ENCODE results near the gene ERGIC1.
"Not testable (repeated sequence)": the region's sequence is repeated elsewhere in the genome, so short reads cannot be mapped to it uniquely, and the experiment has no call there.

Gene ERGIC1

GRCh38 chr5:172883066-172883465 is 49.0 kb downstream of the ERGIC1 start:
- no peak for DNase-seq

DNA sequence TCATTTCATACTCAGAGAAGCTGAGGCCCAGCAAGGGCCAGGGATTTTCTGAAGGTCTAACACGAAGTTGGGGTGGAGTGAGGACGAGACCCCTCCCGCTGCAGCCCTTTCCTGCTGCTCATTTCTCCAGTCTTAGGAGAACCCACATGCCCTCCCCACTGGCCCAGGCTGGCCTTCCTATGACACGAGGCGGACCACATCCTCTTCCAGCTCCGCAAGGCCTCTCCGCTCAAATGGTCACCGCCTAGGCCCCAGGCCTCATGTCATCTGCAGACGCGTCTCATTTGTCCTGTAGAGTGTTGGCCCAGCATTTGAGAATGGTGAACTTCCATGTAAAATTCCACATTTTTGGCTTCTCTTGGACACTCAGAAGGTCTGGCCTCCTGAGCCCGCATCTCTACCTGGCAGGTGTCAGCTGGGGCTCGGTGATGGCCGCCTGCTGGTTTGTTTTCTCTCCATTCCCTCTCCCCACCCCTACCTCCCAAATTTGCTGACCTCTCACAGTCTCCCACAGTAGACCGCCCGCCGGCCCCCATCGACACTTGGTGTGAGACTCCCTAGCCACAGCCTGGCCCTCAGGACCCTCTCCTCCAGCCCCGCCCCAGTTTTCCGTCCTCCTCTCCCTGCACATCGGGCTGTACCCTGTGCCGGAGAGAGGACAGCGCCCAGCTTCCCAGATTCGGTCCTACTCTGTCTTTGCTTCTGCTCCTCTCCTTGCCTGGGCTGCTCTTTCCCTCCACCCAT is 51.7 kb downstream of the ERGIC1 start:
- no peak for DNase-seq

GRCh38 chr5:172886476-172886875 is 52.4 kb downstream of the ERGIC1 start:
- DNase-seq, result no peak

- no peak for DNase-seq
These were observed 53.0 kb downstream of the ERGIC1 start for GRCh38 chr5:172886974-172887501.

GRCh38 chr5:172887692-172888091 is 53.6 kb downstream of the ERGIC1 start:
- no peak for DNase-seq

GRCh38 chr5:172890659-172891058 is 56.6 kb downstream of the ERGIC1 start:
- no peak for DNase-seq

- DNase-seq, result no peak
These were observed 57.8 kb downstream of the ERGIC1 start for GRCh38 chr5:172891716-172892421.

GRCh38 chr5:172892713-172893112 is 58.7 kb downstream of the ERGIC1 start:
- no peak for DNase-seq

DNA sequence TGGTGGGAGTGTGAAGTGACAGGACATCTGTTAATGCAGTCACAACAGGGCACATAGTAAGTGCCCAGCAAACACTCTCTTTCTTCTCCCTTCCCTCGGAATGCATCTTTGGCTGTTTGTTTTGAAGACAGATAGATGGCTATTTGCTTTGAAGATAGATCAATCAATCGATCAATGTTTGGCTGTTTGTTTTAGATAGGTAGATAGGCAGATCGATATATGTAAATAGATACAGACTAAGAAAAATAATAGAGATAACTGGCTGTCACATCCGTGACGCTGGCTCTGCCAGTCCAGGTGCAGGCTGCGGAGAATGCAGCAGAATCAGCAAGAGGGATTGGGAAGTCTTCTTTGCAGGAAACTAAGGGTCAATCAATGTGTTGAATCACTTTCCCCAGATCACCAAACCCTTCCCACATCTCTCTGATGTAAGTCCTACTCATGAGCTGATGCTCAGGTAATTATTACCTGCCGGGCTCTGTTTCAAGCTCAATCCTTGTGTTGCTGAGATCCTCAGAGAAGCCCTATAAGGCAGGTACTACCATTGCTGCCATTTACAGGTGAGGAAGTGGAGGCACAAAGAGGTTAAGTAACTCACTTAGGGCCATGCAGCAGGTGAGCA is 60.8 kb downstream of the ERGIC1 start:
- DNase-seq, result no peak

GRCh38 chr5:172895549-172895948 is 61.5 kb downstream of the ERGIC1 start:
- no peak for DNase-seq

GRCh38 chr5:172896465-172896864 is 62.4 kb downstream of the ERGIC1 start:
- no peak for DNase-seq

DNA sequence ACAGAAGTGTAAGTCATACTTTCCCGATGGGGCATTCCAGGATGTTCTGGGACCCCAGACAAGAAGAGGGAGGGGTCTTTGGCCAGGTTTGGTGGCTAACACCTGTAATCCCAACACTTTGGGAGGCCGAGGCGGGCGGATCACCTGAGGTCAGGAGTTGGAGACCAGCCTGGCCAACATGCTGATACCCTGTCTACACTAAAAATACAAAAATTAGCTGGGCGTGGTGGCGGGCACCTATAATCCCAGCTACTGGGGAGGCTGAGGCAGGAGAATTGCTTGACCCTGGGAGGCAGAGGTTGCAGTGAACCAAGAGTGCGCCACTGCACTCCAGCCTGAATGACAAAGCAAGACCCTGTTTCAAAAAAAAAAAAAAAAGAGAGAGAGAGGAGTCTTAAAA is 63.0 kb downstream of the ERGIC1 start:
- DNase-seq, result not testable (repeated sequence)

DNA sequence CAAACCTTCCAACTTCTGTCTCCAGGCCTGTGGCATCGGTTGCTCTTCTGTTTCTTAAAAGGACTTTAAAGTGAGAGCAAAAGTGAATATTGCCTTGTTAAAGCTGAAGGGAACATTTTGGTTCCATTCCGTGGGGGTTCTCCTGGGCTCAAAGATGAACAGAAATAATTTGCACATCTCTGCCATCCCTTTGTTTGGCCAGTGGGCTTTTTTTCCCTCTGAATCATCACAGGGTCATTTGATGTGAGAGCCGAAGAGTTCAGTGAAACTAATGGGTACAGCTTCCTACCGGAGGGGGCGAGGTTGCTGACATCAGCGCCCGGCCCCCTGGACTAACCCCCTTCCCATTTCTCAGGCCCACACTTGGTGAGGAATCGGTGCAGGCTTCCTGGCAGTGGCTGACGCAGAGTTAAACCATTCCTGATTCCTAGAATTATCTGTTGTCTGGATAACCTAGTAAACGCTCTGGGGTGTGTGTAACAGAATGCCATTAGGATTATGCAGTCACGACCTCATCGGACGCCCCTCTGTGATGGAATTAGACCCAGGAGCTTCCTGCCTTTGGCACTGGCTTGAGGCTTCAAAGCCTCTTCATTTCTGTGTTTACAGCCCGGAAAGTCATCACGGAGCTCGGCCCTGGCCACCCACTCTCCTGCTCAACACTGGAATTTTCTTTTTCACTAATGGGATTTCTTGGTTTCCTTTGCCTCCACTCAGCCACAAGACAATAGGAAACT is 63.6 kb downstream of the ERGIC1 start:
- no peak for DNase-seq

- no peak for DNase-seq
These were observed 64.3 kb downstream of the ERGIC1 start for GRCh38 chr5:172898218-172898842.

GRCh38 chr5:172898843-172899369 is 64.9 kb downstream of the ERGIC1 start:
- no peak for DNase-seq

GRCh38 chr5:172899436-172899835 is 65.4 kb downstream of the ERGIC1 start:
- no peak for DNase-seq

- no peak for DNase-seq
These were observed 67.1 kb downstream of the ERGIC1 start for GRCh38 chr5:172901012-172901780.

DNA sequence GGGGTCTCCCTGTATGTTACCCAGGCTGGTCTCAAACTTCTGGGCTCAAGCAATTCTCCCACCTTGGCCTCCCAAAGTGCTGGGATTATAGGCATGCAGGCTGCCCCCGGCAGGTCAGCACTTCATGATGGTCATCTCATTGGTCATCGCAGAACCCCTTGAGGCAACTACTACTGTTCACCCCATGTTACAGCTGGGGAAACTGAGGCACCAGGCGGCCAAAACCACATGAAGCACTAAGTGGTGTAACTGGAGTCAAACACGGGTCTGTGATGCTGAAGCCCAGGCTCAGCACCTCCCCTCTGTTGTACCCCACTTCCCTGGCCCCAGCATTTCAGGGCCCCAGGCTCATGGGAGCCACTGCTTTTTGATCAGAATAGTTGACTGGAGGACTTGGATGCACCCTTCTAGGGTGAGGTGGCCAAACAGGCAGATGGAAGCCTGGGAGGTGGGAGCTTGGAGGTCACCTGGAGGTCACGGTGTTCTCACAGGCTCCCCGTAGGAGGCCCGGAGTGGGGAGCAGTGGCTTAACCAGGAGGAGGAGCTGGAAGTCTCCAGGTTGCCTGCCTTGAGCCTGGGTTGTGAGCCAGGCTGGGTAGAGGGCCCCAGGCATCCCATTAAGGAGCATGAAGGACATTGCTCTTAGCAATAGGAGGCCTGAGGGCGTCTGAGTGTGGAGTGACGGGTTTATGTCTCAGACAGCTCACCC is 67.9 kb downstream of the ERGIC1 start:
- DNase-seq, result no peak

DNA sequence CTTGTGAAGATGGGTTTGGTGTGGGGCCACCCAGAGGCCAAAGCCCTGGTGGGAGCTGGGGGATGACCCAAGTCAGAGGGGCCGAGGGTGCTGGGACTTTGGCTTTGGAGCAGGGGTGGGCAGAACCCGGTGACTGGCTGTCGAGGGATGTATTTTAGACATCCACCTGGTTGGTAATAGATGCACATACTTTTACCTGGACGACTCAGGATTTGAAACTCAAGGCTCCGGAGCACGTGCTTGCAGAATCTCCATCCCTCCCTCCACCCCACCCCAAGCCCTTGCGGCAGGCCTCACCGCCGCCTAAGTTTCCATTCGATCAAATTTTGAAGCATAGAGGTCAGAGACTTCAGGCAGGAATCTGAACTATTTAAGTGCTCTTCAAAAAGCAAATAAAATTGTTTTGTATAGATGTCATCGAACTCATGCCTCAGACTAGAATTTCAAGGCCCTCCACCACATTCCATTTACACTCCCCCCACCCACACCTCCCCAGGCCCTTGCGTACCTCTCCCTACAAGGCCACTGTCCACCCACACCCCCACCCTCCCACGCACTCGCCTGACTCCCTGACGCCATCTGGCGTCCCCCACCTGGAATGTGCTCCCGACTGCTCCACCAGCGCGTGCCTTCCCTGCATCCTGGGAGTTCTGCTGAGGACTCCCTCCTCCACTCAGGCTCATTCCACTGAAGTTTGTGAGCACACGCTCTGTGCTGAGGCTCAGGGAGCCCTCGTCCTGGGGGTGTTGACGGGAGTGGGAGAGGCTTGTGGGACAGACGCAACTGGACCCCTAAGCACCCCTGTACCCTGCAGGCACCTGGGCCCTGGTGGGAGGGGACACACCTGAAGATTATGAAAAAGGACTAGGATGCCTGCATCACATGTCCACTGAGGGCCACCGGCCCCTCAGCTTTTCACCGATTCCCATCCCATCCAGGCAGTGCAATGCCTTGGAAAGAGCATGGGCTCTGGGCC is 68.7 kb downstream of the ERGIC1 start:
- DNase-seq, result no peak

DNA sequence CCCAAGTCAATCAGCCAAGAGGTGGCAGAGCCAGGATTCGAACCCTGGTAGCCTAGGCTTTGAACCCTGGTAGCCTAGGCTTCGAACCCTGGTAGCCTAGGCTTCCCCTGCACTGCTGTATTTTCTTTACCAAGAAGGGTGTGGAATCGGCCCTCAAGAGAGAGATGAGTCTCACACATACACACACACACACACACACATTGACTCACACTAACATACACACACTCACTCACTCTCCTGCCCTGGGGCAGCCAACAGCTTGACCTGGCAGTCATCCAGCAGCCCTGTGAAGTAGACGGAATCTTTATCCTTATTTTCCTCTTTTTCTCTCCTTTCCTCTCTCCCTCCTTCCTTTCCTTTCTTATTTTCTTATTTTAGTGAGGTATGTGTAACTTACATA is 69.7 kb downstream of the ERGIC1 start:
- no peak for DNase-seq

Measured in NCI-H1048 (cell line).